MV-4-11 (cell line): Measurements from ENCODE around the gene INPP5A.
"Not testable (repeated sequence)": the region's sequence is repeated elsewhere in the genome, so short reads cannot be mapped to it uniquely, and the experiment has no call there.

Experiments
- DNase-seq: peaks from one replicate; lab custom pipeline; 2025; lab: John Stamatoyannopoulos, UW

The INPP5A gene

GRCh38 chr10:132725202-132725601 is 187.6 kb downstream of the INPP5A start:
- no peak for DNase-seq

- no peak for DNase-seq
Measured at GRCh38 chr10:132726194-132726593, 188.6 kb downstream of the INPP5A start.

- DNase-seq: no peak
Measured at GRCh38 chr10:132726951-132727350, 189.4 kb downstream of the INPP5A start.

- no peak for DNase-seq
Measured at GRCh38 chr10:132727411-132727810, 189.8 kb downstream of the INPP5A start.

GRCh38 chr10:132728321-132728720 is 190.7 kb downstream of the INPP5A start:
- DNase-seq: no peak

- no peak for DNase-seq
Measured at GRCh38 chr10:132728741-132729140, 191.2 kb downstream of the INPP5A start.

- no peak for DNase-seq
Measured at GRCh38 chr10:132729810-132730572, 192.4 kb downstream of the INPP5A start.

GRCh38 chr10:132730573-132730953 is 193.0 kb downstream of the INPP5A start:
- DNase-seq: no peak

- DNase-seq: no peak
Measured at GRCh38 chr10:132732518-132732917, 194.9 kb downstream of the INPP5A start.

GRCh38 chr10:132733926-132734325 is 196.3 kb downstream of the INPP5A start:
- no peak for DNase-seq

GRCh38 chr10:132735341-132735775 is 197.8 kb downstream of the INPP5A start:
- no peak for DNase-seq

- no peak for DNase-seq
Measured at GRCh38 chr10:132735923-132736391, 198.4 kb downstream of the INPP5A start.

- no peak for DNase-seq
Measured at GRCh38 chr10:132737390-132738048, 199.9 kb downstream of the INPP5A start.

GRCh38 chr10:132738454-132739224 is 201.1 kb downstream of the INPP5A start:
- DNase-seq: no peak

GRCh38 chr10:132739225-132739613 is 201.6 kb downstream of the INPP5A start:
- DNase-seq: no peak

- no peak for DNase-seq
Measured at GRCh38 chr10:132740588-132740987, 203.0 kb downstream of the INPP5A start.

GRCh38 chr10:132742167-132742836 is 204.7 kb downstream of the INPP5A start:
- DNase-seq: no peak

GRCh38 chr10:132742837-132743194 is 205.2 kb downstream of the INPP5A start:
- DNase-seq: no peak

GRCh38 chr10:132743196-132743924 is 205.8 kb downstream of the INPP5A start:
- not testable (repeated sequence) for DNase-seq

- DNase-seq: no peak
Measured at GRCh38 chr10:132743925-132744490, 206.4 kb downstream of the INPP5A start.

- no peak for DNase-seq
Measured at GRCh38 chr10:132744839-132745238, 207.3 kb downstream of the INPP5A start.
